DMS53 treated with DMSO at 0.1 percent for 48 hours (cell line): ENCODE data around the gene TMEM120B.

ENCODE experiments used
- DNase-seq: peaks from one replicate; lab custom pipeline; 2025; ENCODE audit not compliant: unreplicated experiment; lab: John Stamatoyannopoulos, UW

Gene TMEM120B

GRCh38 chr12:121773011-121773777 is 60.6 kb downstream of the TMEM120B start:
- DNase-seq = peak; percentile 59

GRCh38 chr12:121774968-121775474 is 62.5 kb downstream of the TMEM120B start:
- no peak for DNase-seq

- no peak for DNase-seq
These were observed 62.9 kb downstream of the TMEM120B start for GRCh38 chr12:121775501-121775900.

- DNase-seq = peak; percentile 12
These were observed 63.9 kb downstream of the TMEM120B start for GRCh38 chr12:121776190-121777098.

- DNase-seq = no peak
These were observed 66.2 kb downstream of the TMEM120B start for GRCh38 chr12:121778567-121779421.

GRCh38 chr12:121779422-121779895 is 66.9 kb downstream of the TMEM120B start:
- no peak for DNase-seq

- no peak for DNase-seq
These were observed 67.9 kb downstream of the TMEM120B start for GRCh38 chr12:121780429-121780828.

GRCh38 chr12:121781484-121781997 is 69.0 kb downstream of the TMEM120B start:
- DNase-seq = no peak

- DNase-seq = no peak
These were observed 69.7 kb downstream of the TMEM120B start for GRCh38 chr12:121781998-121782979.

GRCh38 chr12:121783766-121784165 is 71.2 kb downstream of the TMEM120B start:
- DNase-seq = no peak

GRCh38 chr12:121784460-121784859 is 71.9 kb downstream of the TMEM120B start:
- DNase-seq = no peak

- DNase-seq = no peak
These were observed 73.9 kb downstream of the TMEM120B start for GRCh38 chr12:121786440-121786825.

GRCh38 chr12:121787063-121788025 is 74.8 kb downstream of the TMEM120B start:
- no peak for DNase-seq

- no peak for DNase-seq
These were observed 75.7 kb downstream of the TMEM120B start for GRCh38 chr12:121788176-121788818.

GRCh38 chr12:121789233-121789781 is 76.8 kb downstream of the TMEM120B start:
- DNase-seq = no peak

GRCh38 chr12:121789800-121790728 is 77.5 kb downstream of the TMEM120B start:
- DNase-seq = no peak
